AG08396 (cell line): Measurements from ENCODE around the gene BLOC1S3.

Experiments
- DNase-seq: peaks from one replicate; pipeline ENCODE4 v3.0.0; 2012; ENCODE audit warnings: low spot score, mixed read lengths

The BLOC1S3 gene

DNA sequence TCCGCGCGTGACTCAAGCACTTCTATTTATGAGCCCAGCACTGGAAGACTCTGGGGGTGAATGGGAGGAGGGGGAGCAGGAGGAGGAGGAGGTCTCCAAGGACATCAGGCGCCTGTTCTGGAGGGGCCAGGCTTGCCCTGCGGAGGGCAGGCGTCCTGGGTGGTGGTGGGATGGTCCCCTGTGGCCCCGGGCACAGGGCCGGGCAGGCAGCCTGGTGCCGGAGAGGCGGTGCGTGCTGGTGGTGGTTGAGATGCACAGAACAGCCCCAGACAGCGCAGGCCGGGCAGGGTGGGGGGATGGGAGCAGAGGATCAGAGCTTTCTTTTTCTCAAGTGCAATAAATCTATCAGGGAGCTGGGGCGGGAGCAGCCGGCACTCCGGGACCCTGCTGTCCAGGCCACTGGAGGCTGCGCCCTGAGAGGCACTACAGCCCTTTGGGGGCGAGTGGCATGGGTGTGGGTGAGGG is 31.8 kb upstream of the BLOC1S3 start:
- DNase-seq: no peak

- DNase-seq: no peak
Measured at GRCh38 chr19:45147835-45148676, 30.5 kb upstream of the BLOC1S3 start.

DNA sequence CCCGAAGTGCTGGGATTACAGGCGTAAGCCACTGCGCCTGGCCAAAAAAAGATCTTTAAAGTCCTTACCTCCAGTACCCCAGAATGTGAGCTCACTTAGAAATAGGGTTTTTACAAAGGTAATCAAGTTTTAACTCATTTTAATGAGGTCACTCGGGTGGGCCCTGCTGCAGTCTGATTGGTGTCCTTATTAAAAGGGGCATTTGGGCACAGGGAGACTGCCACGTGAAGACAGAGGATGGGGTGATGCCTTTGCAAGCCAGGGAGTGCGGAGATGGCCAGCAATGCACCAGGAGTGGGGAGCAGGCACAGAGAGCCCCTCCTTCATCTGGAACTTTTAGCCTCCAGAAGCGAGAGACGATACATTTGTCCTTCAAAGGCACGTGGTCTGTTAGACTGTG is 29.5 kb upstream of the BLOC1S3 start:
- no peak for DNase-seq

GRCh38 chr19:45150180-45150579 is 28.4 kb upstream of the BLOC1S3 start:
- DNase-seq: no peak

DNA sequence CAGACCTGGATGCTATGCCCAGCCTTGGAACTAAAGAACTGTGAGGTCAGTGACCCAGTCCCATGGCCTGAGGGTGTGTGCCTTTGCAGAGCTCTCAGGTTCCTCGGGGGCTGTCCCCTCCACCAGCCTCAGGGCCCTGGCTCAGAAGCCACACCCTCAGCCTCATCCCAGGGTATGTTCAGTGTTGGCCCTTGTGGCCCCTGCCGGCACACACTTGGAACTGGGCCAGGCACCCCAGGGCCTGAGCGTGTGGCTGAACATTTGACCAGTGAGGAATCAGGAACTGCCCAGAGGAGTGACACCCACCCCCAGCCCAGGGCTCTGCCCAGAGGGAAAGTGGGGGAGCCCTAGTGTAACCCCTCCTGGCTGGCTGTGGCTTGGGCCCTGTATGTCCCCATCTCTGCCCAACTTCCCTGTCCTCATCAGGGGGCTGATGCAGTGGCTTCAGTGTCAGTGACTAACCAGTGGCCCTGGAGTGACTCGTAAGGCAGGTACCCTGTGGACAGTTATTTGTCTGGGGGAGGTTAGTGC is 27.8 kb upstream of the BLOC1S3 start:
- DNase-seq: peak; percentile 20

- no peak for DNase-seq
Measured at GRCh38 chr19:45151320-45151719, 27.3 kb upstream of the BLOC1S3 start.

DNA sequence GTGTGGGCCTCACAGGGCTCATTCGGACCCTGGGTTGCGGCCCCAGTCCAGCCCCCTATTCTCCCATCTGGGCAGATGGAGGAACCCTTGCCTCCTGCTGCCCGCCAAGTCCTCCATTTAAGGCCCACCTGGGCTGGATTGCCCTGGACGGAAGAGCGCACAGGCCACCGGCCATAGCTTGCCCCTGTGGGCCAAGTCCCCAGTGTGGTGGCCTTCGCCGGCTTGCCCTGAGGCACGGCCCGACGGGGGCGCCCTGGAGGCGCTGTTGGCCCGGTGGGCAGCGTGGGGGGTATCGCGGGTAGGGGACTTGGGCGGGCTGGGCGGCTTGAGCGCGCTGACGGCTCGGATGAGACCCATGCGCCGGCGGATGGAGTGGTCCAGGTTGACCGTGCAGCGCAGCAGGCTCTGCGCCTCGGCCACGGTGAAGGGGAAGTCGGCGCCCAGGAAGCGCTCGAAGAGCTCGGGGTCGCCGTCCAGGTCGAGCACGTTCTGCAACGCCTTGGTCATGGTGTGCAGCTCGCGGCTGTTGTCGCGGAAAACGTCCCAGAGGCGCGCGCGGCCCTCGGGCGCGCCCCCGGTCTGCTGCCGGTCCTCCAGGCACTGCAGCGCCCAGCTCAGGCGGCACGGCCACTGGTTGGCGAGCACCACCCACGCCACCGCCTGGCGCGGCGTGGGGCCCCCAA is 26.6 kb upstream of the BLOC1S3 start:
- DNase-seq: peak; percentile 15

DNA sequence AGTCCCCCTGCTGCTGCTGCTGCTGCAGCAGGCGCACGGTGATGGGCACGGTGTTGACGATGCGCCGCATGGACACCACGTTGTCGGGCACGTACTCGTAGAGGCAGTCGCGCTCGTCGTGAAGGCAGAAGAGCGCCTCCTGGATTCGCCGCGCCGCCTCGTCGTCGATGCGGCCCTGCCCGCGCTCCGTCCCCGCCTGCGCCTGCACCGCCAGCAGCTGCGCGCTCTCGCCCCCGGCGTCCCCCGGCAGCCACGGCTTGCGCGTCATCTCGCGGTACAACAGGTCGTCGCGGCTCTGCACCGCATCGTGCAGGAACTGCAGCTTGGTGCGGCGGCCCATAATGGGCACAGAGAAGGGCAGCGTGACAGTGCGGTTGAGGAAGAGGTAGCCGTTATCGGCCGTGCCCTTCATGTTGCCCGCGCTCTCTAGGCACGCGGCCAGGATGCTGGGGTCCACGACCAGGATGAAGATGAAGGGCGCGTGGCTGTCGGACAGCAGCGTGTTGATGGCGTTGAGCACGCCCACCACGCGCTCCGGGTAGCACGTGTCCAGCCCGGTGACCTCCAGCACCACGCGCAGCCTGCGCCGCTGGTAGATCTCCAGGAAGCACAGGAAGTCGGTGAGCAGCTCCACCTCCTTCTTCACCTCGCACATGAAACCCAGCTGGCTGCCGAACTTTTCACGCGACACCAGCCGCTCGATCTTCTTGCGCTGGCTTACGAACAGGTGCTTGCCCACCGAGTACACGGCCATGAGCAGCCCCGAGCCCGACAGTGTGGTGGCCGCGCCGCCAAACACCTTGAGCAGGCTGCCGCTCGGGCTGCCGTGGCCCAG is 25.9 kb upstream of the BLOC1S3 start:
- DNase-seq: peak; percentile 55

DNA sequence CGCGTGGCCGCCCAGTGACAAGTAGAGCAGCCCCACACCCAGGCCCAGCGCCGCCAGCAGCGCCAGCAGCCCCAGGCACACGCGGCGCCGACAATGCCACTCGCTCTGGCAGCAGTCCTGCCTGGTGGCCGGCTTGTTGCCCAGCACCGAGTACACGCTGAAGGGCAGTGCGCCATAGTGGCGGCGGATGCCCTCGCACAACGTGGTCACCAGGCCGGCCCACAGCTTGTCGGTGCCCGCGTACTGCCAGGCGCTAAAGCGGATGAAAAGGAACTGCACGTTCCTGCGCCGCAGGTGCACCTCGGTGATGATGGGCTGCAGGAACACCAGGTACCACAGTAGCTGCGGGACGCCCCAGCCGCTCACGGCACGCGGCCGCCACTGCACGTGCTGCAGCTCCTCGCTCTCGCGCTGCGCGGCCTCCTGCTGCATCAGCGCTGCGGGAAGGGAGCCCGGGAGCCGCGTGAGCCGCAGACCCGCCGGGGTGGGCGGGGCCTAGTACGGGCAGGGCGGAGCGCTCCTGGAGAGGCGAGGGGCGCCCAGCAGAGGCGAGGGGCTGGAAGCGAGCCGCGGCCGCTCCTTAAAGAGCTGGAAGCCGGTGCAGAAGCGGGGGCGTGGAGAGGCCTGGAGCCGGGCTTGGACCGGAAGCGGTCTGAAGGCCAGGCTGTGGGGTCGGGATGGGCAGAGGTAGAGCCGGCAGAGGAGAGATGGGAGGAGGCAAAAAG is 25.1 kb upstream of the BLOC1S3 start:
- DNase-seq: peak; percentile 80

GRCh38 chr19:45154064-45154827 is 24.3 kb upstream of the BLOC1S3 start:
- peak; percentile 78 for DNase-seq

GRCh38 chr19:45156011-45156630 is 22.5 kb upstream of the BLOC1S3 start:
- no peak for DNase-seq

DNA sequence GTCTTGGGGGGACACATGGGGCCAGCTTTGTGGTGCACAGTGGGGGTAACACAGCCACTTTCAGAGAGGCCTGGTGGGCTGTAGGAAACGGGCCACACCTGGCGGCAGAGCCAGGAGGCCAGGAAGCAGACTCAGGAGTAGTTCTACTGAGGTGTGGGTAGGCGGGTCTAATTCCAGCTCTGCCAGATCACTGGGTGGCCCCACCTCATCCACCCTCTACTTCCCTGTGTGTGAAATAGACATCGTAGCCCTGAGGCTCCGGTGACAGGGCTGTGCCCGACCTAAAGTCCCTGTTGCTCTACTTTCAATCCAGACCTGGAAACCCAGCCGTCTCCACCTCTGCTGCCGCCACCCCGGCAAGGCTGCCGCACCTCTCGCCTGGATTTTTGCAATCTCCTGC is 21.8 kb upstream of the BLOC1S3 start:
- DNase-seq: no peak

DNA sequence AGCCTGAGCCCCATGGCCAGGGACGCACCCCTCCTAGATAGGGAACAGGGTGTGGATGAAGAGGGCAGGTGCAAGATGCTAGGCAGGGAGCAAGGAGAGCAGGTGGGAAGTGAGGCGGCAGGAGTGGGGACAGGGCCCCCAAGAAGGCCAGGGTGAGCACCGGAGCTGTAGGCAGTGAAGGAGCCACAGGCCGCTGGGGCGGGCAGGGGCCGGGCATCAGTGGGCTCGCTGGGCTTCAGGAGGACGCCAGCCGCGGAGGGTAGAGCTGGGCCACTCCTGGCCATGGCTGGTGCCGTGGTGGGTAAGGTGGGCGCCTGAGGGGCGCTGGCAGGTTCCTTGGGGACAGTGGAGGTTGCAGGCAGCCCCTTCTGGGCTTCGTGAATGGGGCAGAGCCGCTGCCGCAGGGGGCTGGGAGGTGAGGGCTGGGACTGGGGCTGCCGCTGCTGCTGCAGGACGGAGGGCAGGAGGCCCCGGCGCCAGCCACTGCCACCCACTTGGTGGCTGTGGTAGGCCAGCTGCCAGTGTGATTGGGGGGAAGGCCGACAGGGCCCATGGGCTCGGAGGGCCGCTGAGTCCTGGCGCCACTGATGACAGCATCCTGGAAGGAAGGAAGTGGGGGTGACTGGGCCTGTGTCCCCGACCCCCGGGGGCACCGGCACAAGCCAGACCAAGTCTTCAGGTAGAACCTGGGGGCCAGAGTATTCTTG is 19.9 kb upstream of the BLOC1S3 start:
- no peak for DNase-seq

GRCh38 chr19:45159210-45159970 is 19.2 kb upstream of the BLOC1S3 start:
- DNase-seq: no peak

DNA sequence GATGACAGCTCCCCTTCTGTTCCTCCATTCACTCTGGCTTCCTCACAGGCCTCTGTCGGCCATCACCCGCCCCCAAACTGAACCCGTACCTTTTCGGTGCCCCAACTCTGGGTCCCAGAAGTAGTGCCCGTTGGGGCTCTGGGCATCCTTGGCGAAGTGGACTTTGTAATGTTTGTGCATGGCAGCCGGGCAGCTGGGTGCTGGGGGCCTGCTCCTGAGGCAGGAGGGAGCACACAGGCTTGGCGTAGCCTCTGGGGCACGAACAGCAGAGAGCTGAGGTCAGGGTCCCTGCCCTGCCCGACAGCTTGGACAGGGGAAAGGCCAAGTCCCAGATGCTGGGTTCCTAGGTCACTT is 18.6 kb upstream of the BLOC1S3 start:
- DNase-seq: no peak

DNA sequence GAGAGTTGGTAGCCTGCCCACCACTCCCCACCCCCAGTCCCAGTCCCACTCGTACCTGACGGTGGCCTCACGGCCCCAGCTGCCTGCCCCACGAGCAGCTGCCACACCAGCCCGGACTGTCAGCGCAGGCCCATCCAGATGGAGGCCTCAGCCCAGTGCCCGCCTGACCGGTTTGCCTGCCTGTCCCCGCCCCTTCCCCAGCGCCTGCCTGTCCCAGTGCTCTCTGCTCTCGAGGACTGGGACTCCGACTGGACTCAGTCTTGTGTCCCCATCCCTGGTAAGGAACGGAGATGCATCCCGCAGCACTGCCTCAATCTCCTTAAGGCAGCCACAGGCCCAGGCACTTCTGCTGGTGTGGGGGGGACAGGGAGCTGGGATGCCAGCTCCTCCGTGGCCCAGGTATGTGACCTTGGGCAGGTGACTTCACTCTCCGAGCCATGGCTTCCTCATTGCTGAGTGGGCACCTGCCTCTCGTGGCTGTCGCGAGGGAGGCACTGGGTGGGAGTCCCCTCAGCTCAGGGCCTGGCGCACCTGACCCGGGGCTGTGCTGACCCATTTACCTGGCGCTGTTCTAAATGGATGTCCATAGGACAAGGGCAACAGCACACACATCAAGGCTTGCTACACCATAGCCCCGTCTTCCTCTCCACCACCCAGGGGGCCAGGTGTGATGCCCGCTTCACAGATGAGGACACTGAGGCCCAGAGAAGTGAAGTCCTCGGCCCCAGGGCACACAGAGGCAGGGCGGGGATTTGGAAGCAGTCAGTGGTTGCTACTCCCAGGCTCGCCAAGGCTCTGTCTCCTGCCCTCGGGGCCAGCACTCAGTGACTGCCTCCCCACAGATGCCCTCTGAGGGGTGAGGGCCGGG is 17.5 kb upstream of the BLOC1S3 start, which contains the start of gene NKPD1:
Gene NKPD1 (minus strand): TSS at position 113 of the 868 bp plus-strand sequence. CDS start 832 bp downstream, outside the sequence.
- no peak for DNase-seq

- peak; percentile 68 for DNase-seq
Measured at GRCh38 chr19:45161738-45162607, 16.6 kb upstream of the BLOC1S3 start.
